GM12891 (cell line): Measurements from ENCODE around the gene SSTR3.
A peak's percentile ranks its signal among the peaks of the same experiment; 100 is the strongest.

Experiments
- DNase-seq: peaks from one replicate; pipeline ENCODE4 v3.0.0; 2011; ENCODE audit warnings: low spot score; ENCODE audit not compliant: insufficient read length
- FAIRE-seq: peaks from 2 replicates; lab custom pipeline; 2011; peaks lifted over from hg19 to GRCh38; lab: Jason Lieb, UNC
- PAX5 ChIP-seq: IDR thresholded peaks from 2 replicates; pipeline ENCODE4 v1.6.1; 2011; ENCODE audit warnings: low read length, moderate library complexity, mild to moderate bottlenecking; ENCODE audit not compliant: insufficient read depth, severe bottlenecking
- POLR2A ChIP-seq: IDR thresholded peaks from 2 replicates; pipeline ENCODE4 v1.6.1; 2011; ENCODE audit warnings: low read depth, low read length, control low read depth
- POLR2AphosphoS5 ChIP-seq: IDR thresholded peaks from 2 replicates; pipeline ENCODE4 v1.6.1; 2011; ENCODE audit warnings: low read depth, low read length, control low read depth
- POU2F2 ChIP-seq: IDR thresholded peaks from 2 replicates; pipeline ENCODE4 v1.6.1; 2011; ENCODE audit warnings: low read depth, mild to moderate bottlenecking, control low read depth, low read length, moderate library complexity
- SPI1 ChIP-seq: IDR thresholded peaks from 2 replicates; pipeline ENCODE4 v1.6.1; 2011; ENCODE audit warnings: low read depth, low read length, control low read depth
- TAF1 ChIP-seq: IDR thresholded peaks from 2 replicates; pipeline ENCODE4 v1.6.1; 2011; ENCODE audit warnings: low read depth, low read length, control low read depth

SSTR3 gene

DNA sequence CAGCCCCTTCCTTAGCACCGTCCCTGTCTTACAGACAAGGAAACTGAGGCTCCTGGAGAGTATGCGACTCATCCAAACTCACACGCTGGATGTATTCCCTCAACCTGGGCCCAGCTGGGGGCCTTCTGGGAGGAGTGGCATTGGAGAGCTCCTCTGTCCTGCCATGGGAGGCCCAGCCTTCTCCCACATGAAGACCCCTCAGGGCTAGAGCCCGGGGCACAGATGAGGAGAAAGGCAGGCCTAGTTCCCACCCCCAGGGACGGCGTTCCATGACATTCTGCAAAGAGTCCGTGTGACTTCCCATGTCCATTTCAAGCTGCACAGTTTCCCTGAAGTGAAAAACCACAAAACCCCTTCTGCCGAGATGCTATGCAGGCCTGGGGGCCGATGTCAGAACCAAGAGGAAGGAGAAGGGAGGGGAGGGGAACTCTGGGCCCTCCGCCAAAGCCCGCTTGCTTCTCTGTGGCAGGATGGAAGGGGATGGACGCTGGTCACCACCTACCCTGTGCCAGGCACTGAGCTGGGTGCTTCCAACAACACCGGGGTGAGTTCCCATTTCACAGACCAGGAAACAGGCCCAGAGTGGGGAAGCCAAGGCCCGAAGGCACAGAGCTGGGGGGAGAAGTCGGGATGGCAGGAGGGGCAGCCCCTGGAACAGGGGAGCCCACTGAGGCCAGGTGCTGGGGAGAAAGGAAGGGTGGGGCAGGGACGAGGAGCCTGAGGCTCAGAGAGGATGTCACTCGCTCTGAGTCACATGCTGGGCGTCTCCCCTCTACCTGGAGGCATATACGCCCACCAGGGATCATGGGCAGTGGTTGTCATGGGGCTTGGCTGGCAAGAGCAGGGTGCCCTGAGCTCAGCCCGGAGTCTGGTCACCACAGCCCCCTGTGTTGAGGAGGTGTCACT is 16.1 kb upstream of the SSTR3 start:
- TF ChIP-seq POLR2A (peak; percentile 19; the same call in 1 of the 2 replicates), TAF1 (no peak), POU2F2 (no peak), PAX5 (no peak)
- DNase-seq (no peak), FAIRE-seq (peak; percentile 77)

DNA sequence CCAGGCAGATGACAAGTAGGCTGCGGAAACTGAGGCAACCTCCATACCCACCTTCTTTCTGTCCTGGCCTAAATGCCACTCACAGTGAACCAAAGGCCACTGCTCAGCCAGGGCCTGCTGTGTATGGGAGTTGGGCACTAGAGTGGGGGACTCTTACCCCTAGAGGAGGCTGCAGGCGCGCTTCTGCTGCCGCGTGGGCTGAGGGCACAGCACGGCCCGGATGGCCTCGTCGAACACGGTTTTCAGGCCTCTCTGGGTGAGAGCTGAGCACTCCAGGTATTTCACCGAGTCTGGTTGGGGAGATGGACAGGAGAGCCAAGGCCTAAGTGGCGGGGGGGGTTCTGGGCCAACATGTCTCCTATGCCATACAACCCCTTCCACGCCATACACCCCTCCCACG is 14.2 kb upstream of the SSTR3 start:
- FAIRE-seq, result no peak

DNA sequence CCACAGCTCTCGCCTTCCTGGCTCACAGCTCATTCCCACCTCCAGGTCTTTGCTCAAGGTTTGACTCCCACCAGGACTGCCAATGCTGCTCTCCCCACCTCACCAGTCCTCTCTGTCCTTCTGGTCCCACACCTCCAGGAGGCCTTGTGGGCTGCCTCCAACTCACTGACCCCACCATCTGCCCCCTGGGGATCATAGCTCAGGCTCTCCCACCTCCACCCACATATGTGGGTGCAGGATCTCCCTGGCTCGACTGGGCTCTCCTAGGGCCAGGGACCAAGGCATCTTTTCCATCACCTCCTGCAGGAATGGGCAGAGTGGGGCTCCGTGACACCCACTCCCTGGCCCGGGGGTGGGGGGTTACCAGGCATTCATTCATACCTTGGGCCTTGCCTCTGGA is 13.8 kb upstream of the SSTR3 start:
- DNase-seq (no peak), FAIRE-seq (peak; percentile 72)
- TF ChIP-seq POLR2A (no peak), POU2F2 (no peak), SPI1 (no peak), PAX5 (no peak), TAF1 (no peak), POLR2AphosphoS5 (no peak)

More for the DNA sequence above, 14.2 kb upstream of the SSTR3 start:
- TF ChIP-seq PAX5, result no peak
- no peak for TF ChIP-seq POU2F2
- TF ChIP-seq POLR2AphosphoS5, result no peak
- TF ChIP-seq SPI1, result no peak
- TF ChIP-seq TAF1, result no peak
- TF ChIP-seq POLR2A, result no peak
- DNase-seq, result no peak

DNA sequence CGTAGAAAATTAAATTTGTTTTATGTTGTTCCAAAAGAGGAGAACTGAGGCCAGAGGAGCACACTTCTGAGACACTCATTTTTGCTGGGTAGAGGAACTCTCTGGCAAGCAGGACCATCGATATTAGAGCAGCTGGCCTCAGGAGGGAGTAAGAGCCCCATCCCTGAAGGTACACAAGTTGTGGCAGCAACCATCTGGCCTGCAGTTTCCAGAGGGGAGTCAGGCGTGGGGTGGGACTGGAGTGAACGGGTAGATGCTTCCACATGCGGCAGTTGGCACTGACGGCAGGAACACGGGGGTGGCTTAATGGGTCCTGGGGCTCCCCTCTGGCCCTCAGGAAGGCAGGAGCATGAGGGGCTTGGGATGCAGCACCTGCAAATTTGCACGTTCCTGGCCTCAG is 13.2 kb upstream of the SSTR3 start:
- DNase-seq (no peak), FAIRE-seq (peak; percentile 69)
- TF ChIP-seq POU2F2 (no peak), POLR2AphosphoS5 (no peak)

DNA sequence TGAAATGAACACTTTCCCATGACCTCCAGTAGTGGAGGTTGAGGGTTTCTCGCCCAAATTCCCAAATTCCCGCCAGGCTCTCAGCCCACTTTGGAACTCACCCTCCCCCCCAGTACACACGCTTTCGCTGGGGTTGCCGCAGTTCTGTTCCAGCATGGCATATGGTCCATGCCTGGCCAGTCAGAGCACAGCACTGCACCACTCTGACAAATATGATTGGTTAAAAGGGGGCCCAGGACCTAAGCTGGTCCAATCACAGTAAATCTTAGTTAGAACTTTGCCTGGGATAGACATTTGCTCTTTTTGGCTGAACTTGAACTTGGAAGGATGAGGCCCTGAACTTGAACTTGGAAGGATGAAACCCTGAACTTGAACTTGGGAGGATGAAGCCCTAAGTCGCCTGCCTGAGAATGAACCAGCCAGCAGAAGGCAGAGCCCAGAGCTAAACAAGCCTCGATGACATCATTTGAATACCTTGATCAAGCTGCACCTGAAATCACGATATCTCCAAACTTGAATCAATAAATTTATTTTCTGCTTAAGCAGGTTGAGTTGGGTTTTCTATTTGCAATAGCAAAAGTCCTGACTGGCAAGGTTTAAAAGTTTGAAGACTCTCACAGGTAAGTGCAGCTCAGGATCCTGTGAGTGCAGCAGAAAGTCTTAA is 12.6 kb upstream of the SSTR3 start:
- TF ChIP-seq TAF1 (no peak), POLR2AphosphoS5 (no peak), POU2F2 (no peak), POLR2A (no peak), SPI1 (no peak)
- DNase-seq, result no peak
- FAIRE-seq, result no peak

DNA sequence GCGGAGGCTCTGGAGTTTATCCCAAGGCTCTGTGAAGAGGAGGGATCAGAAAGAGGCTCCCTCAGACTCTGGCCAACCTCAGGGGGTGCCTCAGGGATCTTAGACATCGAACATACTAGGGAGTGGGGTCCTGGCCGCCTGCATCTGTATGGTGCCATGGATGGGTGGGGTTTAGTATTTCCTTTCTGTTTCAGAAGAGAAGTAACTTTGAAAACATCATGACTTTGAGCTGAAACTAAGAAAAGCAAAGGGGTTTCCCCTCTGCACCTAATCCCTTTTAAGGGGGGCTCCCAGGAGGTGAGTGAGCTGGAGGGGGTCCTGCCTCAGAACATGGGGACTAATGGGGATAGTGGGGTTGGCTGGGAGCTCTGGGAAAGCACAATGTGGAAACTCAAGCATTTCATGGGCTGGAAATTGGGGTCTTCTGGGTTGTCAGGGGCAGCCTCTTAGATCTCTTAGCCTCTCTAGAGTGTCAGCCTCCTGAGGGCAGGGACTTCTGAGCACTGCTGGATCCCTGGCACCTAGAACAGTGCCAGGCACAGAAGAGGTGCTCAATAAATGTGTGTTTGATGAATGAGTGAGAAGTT is 11.8 kb upstream of the SSTR3 start:
- DNase-seq, result no peak
- TF ChIP-seq TAF1, result no peak
- peak; percentile 57 for TF ChIP-seq SPI1
- FAIRE-seq, result peak; percentile 87

DNA sequence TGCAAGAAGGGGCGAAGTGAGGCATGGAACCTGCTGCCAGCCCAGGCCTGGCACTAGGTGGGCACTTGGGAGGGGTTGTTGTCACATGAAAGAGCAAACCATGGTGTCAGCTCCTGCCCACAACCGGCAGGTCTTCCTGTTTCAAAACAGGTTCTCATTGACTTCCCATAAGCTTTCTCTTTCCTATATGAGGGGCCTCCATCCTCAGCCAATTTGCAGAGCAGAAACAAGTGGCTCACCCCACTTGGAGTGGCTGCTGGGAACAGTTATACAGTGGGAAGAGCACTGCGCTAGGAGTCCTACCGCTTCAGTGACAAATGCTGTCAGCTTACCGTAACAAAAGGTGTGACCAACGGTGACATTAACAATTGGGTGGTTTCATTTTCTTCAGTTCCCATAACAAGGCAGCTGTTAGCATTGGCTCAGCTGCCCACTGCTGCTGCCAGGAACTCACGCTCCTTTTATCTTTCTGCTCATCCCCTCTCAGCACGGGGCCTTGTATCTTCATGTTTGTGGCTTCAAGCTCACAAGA is 10.2 kb upstream of the SSTR3 start:
- TF ChIP-seq POU2F2 (no peak), TAF1 (no peak), POLR2A (no peak), POLR2AphosphoS5 (no peak), PAX5 (no peak), SPI1 (no peak)
- peak; percentile 96 for FAIRE-seq
- no peak for DNase-seq

DNA sequence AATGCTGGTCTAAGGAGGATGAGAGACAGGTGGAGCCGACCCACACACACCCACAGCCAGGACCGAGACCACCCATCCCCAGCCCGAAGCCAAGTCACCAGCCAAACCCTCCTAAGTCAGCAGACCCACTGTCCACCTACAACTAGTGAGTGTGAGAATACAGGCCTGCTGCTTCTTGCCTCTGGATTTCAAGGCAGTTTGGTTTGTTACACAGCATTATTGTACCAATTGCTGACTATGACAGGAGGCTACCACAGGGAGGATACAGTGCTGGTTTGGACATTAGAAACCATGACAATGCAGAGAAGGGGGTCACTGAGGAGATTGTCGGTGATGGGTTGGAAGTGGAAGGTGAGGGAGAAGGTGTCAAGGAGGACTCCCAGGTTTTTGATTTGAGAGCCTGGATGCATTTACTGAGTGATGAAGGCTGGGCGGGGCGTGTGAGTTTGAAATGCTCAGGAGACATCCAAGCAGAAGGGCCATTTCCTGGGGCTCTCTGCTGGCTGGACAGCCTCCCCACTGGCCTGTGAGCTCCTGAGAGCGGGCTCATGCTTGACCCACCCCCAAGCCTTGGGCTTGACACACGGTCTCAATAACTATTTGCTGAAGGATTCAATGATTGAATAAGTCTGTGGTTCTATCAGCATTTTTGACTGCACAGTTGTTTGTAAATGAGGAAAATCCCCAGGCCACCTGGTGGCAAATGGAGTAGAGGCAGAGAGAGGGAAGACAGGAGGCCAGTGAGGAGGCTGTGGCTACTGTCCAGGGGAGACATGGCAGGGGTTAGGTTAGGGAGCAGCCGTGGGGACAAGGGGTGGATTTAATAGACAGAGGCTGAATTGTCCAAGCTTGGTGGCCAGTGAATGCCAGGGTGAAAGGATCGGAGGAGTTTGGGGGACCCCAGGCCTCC is 9.4 kb upstream of the SSTR3 start:
- DNase-seq (no peak), FAIRE-seq (peak; percentile 66)
- TF ChIP-seq POLR2AphosphoS5 (no peak), TAF1 (no peak), POLR2A (no peak), PAX5 (no peak)

DNA sequence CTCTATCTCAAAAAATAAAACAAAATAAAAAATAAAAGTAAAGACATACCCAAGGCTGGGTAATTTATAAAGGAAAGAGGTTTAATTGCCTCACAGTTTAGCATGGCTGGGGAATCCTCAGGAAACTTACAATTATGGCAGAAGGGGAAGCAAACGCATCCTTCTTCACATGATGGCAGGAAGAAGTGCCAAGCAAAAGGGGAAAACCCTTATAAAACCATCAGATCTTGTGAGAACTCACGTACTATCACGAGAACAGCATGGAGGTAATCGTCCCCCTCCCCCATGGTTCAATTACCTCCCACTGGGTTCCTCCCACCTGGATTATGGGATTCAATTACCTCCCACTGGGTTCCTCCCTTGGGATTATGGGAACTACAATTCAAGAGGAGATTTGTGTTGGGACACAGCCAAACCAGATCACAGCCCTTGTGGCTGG is 8.3 kb upstream of the SSTR3 start:
- DNase-seq (no peak), FAIRE-seq (no peak)
- TF ChIP-seq POLR2A, result peak; percentile 85
- TF ChIP-seq PAX5, result no peak
- no peak for TF ChIP-seq POU2F2
- TF ChIP-seq TAF1, result peak; percentile 52; the same call in 1 of the 2 replicates
- no peak for TF ChIP-seq SPI1
- peak; percentile 76; the same call in 1 of the 2 replicates for TF ChIP-seq POLR2AphosphoS5
